HUDEP-2 (cell line): ENCODE data around the gene SIGMAR1.

Experiments
- DNase-seq, 76 experiments: peaks; one replicate each; lab custom pipeline; 2025; ENCODE audit not compliant: unreplicated experiment in 76 of 76; lab: John Stamatoyannopoulos, UW

The SIGMAR1 gene

GRCh38 chr9:34633851-34634550 lies 3.6 kb downstream of the SIGMAR1 start:
- peak in 69 of 76 experiments; percentile 14 to 81 (median 57) for DNase-seq

GRCh38 chr9:34633166-34633565 lies 4.4 kb downstream of the SIGMAR1 start:
- DNase-seq, result no peak

GRCh38 chr9:34630402-34631154 lies 7.0 kb downstream of the SIGMAR1 start:
- peak in 1 of 76 experiments; percentile 9 for DNase-seq

- DNase-seq, result no peak
Measured at GRCh38 chr9:34629491-34629808, 8.1 kb downstream of the SIGMAR1 start.

- peak in 15 of 76 experiments; percentile 6 to 34 (median 21) for DNase-seq
Measured at GRCh38 chr9:34628656-34629490, 8.7 kb downstream of the SIGMAR1 start, which contains the start of gene ARID3C. ARID3C (minus strand) TSS chr9:34629066; CDS start chr9:34628014, 1,052 bp downstream.

- no peak for DNase-seq
Measured at GRCh38 chr9:34627716-34628655, 9.6 kb downstream of the SIGMAR1 start.

GRCh38 chr9:34625186-34625486 lies 12.5 kb downstream of the SIGMAR1 start:
- DNase-seq, result no peak

GRCh38 chr9:34624475-34625185 lies 13.0 kb downstream of the SIGMAR1 start:
- DNase-seq, result no peak

- no peak for DNase-seq
Measured at GRCh38 chr9:34623374-34624235, 14.0 kb downstream of the SIGMAR1 start.

- DNase-seq, result peak in 74 of 76 experiments; percentile 21 to 94 (median 87)
Measured at GRCh38 chr9:34620061-34620994, 17.3 kb downstream of the SIGMAR1 start, which contains the start of gene DCTN3. DCTN3 (minus strand) TSS chr9:34620495; CDS start chr9:34620464, 31 bp downstream.

- no peak for DNase-seq
Measured at GRCh38 chr9:34615132-34615531, 22.5 kb downstream of the SIGMAR1 start.

GRCh38 chr9:34612788-34613390 lies 24.7 kb downstream of the SIGMAR1 start:
- DNase-seq, result peak in 66 of 76 experiments; percentile 20 to 83 (median 52)

- DNase-seq, result peak in 72 of 76 experiments; percentile 10 to 85 (median 66)
Measured at GRCh38 chr9:34611811-34612787, 25.5 kb downstream of the SIGMAR1 start, which contains the start of gene RPP25L. RPP25L (minus strand) TSS chr9:34612097; CDS start chr9:34611296, 801 bp downstream.

GRCh38 chr9:34611251-34611810 lies 26.3 kb downstream of the SIGMAR1 start:
- DNase-seq, result no peak

- peak in 2 of 76 experiments; percentile 3 to 14 for DNase-seq
Measured at GRCh38 chr9:34610434-34611206, 27.0 kb downstream of the SIGMAR1 start.
